Measurements from ENCODE around the gene UTP11.

GRCh38 chr1:37994886-37995566 lies 17.5 kb upstream of the UTP11 start:
- TF ChIP-seq SPI1 (IDR thresholded peaks at IDR 0.05; ENCODE audit: borderline replicate concordance, low read depth) (peak; percentile 74; the same call in 1 of the 2 replicates), CTCF (IDR thresholded peaks at IDR 0.05; ENCODE audit: insufficient read depth, low read length) (no peak), REST (IDR thresholded peaks at IDR 0.05; ENCODE audit: insufficient replicate concordance, low read depth) (no peak)

Measured in HL-60 (cell line).